Natural killer cell (primary cell): Measurements from ENCODE around the gene OR4D5. TPM values are rescaled to one million over a fixed set of nuclear protein-coding genes. Genes with fewer than 3 reads are reported as not detected.

ENCODE experiments used
- ATAC-seq, 3 donors: fragments of 150-1000 bp in 2 of 3; fragments of 200-7000 bp in 1 of 3; cut with Tn5 transposase; 1 replicate in 1 of 3; 2 replicates in 2 of 3; pipeline ENCODE4 v1.10.0; 2021; ENCODE audit warnings: mild to moderate bottlenecking in 2 of 3, moderate library complexity in 2 of 3
- DNase-seq, 2 donors: peaks; one replicate each; pipeline versions ENCODE4 v3.0.0 to v3.0.0-alpha.2; 2013 to 2021; ENCODE audit warnings: mixed read lengths in 1 of 2
- H3K27ac ChIP-seq: one replicate; pipeline ENCODE4 v1.5.1; 2013; ENCODE audit warnings: mild to moderate bottlenecking, low read length
- H3K27me3 ChIP-seq: one replicate; pipeline ENCODE4 v1.6.1; 2013; ENCODE audit warnings: low read length; ENCODE audit not compliant: control insufficient read depth, insufficient read depth
- H3K36me3 ChIP-seq: one replicate; pipeline ENCODE4 v1.6.1; 2013; ENCODE audit warnings: low read length; ENCODE audit not compliant: control insufficient read depth, insufficient read depth
- H3K4me1 ChIP-seq: one replicate; pipeline ENCODE4 v1.6.1; 2013; ENCODE audit warnings: low read length; ENCODE audit not compliant: control insufficient read depth, insufficient read depth
- H3K4me3 ChIP-seq: one replicate; pipeline ENCODE4 v1.5.1; 2013; ENCODE audit warnings: low read length
- H3K9me3 ChIP-seq: one replicate; pipeline ENCODE4 v1.6.1; 2013; ENCODE audit warnings: low read length; ENCODE audit not compliant: control insufficient read depth, insufficient read depth
- H3K27ac Mint-ChIP-seq, 2 donors: one replicate each; pipeline ENCODE4 v1.8.0; 2022; ENCODE audit warnings: mild to moderate bottlenecking in 2 of 2, mixed read lengths in 2 of 2, moderate library complexity in 1 of 2
- H3K27me3 Mint-ChIP-seq, 2 donors: one replicate each; pipeline ENCODE4 v1.8.0; 2022; ENCODE audit warnings: low read depth in 2 of 2, mixed read lengths in 2 of 2
- H3K36me3 Mint-ChIP-seq: one replicate; pipeline ENCODE4 v1.8.0; 2022; ENCODE audit warnings: mixed read lengths
- H3K4me1 Mint-ChIP-seq, 2 donors: one replicate each; pipeline ENCODE4 v1.8.0; 2022; ENCODE audit warnings: mixed read lengths in 2 of 2
- H3K4me3 Mint-ChIP-seq: one replicate; pipeline ENCODE4 v1.8.0; 2022; ENCODE audit warnings: mild to moderate bottlenecking, moderate library complexity, mixed read lengths
- H3K9me3 Mint-ChIP-seq, 2 donors: one replicate each; pipeline ENCODE4 v1.8.0; 2022; ENCODE audit warnings: mixed read lengths in 2 of 2
- WGBS: methylation state at CpG from one replicate; pipeline ENCODE4 v1.1.7; 2013; ENCODE audit warnings: missing lambda C conversion rate; ENCODE audit not compliant: insufficient coverage; 5-methylcytosine and 5-hydroxymethylcytosine counted together
- intact Hi-C: fragments of 100-400 bp; cut with micrococcal nuclease; formaldehyde crosslinking; loops from one replicate; pipeline ENCODE4 v1.14.2; 2022
- total RNA-seq, 4 donors: library from RNA; stranded (reverse); fragments of 120-200 nt in 1 of 4; gene quantifications; one replicate each; pipeline versions ENCODE4 v1.2.3 to v1.2.4, GENCODE V29; 2013 to 2022
- TF ChIP-seq, protein P1 (sequence below): fragments of 200-600 bp; IDR thresholded peaks from one replicate; pipeline ENCODE4 v1.8.0; 2022; ENCODE audit warnings: antibody characterized with exemption

Gene OR4D5
- not detected for total RNA-seq
- total RNA-seq (2013): not detected

DNA sequence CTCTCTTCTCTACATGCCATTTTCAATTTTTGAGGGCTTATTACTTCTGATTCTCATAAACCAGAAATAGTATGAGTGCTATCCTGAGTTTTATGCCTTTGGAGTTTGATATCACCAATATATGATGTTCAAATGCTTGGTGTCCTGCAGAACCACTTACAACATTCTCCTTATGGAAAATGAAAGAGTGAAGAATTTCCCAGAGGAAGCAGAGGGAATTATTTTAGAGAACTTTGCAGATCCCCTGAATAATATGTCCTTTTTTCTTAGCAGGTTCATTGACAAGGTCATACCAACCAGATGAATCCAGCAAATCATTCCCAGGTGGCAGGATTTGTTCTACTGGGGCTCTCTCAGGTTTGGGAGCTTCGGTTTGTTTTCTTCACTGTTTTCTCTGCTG is at the start of gene OR4D5:
OR4D5 (plus strand) TSS at position 301 of the 400 bp plus-strand sequence; CDS start at position 301, 0 bp downstream.
- H3K9me3 Mint-ChIP-seq: peaks cover 4 to 7% of the 10 kb centered on the region in 2 donors
- H3K4me1 Mint-ChIP-seq: no peaks in the 10 kb centered on the region
- Histone ChIP-seq H3K4me1 (no peaks in the 10 kb centered on the region), H3K27ac (no peak within 1 kb of the TSS), H3K36me3 (no peaks in the 10 kb centered on the region), H3K4me3 (no peak within 1 kb of the TSS), H3K9me3 (no peaks in the 10 kb centered on the region), H3K27me3 (no peaks in the 10 kb centered on the region)
- H3K36me3 Mint-ChIP-seq: no peaks in the 10 kb centered on the region
- ATAC-seq: no peak
- H3K27me3 Mint-ChIP-seq: peaks cover 0 to 3% of the 10 kb centered on the region in 2 donors
- no CpG with 5 or more reads among the region's 1 CpG for WGBS
- TF ChIP-seq, protein P1, sequence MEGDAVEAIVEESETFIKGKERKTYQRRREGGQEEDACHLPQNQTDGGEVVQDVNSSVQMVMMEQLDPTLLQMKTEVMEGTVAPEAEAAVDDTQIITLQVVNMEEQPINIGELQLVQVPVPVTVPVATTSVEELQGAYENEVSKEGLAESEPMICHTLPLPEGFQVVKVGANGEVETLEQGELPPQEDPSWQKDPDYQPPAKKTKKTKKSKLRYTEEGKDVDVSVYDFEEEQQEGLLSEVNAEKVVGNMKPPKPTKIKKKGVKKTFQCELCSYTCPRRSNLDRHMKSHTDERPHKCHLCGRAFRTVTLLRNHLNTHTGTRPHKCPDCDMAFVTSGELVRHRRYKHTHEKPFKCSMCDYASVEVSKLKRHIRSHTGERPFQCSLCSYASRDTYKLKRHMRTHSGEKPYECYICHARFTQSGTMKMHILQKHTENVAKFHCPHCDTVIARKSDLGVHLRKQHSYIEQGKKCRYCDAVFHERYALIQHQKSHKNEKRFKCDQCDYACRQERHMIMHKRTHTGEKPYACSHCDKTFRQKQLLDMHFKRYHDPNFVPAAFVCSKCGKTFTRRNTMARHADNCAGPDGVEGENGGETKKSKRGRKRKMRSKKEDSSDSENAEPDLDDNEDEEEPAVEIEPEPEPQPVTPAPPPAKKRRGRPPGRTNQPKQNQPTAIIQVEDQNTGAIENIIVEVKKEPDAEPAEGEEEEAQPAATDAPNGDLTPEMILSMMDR: no peak
- DNase-seq: no peak
- no peak within 1 kb of the TSS for H3K27ac Mint-ChIP-seq
- H3K4me3 Mint-ChIP-seq: no peak within 1 kb of the TSS
- intact Hi-C loops: no loop called here

DNA sequence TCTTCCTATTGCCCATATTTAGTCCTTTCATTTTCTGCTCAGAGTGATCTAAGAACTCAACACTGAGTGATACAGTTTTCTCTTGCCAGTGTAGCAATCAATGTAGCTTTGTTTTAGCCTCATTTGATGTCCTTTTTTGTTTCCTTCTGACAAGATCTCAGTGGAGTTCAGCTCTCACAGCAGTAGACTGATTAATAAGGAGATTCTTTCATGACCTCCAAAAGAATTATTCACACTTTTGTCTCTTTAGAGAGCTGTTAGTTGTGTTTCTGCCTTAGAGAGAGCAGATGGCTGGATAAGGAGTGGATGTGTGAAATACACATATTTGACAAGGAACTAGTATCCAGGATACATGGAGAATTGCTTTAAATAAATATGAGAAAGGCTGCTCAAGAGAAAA is 47.4 kb upstream of the OR4D5 start:
- H3K36me3 Mint-ChIP-seq: no peaks in the 10 kb centered on the region
- H3K9me3 ChIP-seq: no peaks in the 10 kb centered on the region
- H3K27ac Mint-ChIP-seq: no peak overlapping the region
- intact Hi-C loops: no loop called here
- H3K4me1 ChIP-seq: no peaks in the 10 kb centered on the region
- TF ChIP-seq, protein P1: no peak
- no peaks in the 10 kb centered on the region for H3K27me3 Mint-ChIP-seq
- no peak overlapping the region for H3K4me3 ChIP-seq
- H3K9me3 Mint-ChIP-seq: peaks cover 0 to 2% of the 10 kb centered on the region in 2 donors
- DNase-seq (no peak), ATAC-seq (no peak)
- no peak overlapping the region for H3K27ac ChIP-seq
- no peaks in the 10 kb centered on the region for H3K4me1 Mint-ChIP-seq
- peaks cover 2% of the 10 kb centered on the region for H3K27me3 ChIP-seq
- no peaks in the 10 kb centered on the region for H3K36me3 ChIP-seq
- no peak overlapping the region for H3K4me3 Mint-ChIP-seq

DNA sequence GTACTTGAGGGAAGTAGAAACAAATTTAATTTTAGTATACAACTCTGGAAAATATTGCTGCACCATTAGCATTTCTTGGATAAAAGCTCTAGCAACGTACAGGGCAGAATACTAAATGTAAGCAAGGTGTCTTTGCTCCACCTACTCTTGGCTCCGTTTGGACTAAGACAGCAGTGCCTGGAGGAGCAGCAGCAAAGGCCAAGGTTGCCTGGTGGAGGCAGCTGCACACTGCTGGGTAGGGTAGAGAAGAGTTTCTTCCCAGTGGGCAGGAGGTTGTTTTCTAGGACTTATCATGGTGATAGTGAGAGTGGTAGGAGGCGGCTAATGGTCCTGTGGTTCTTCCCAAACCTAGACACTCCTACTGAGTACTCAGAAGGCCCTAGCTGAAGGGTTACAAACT is 39.6 kb upstream of the OR4D5 start:
- TF ChIP-seq, protein P1: no peak
- no peak overlapping the region for H3K4me3 ChIP-seq
- Mint-ChIP-seq H3K27ac (no peak overlapping the region), H3K27me3 (peaks cover 0 to 5% of the 10 kb centered on the region in 2 donors), H3K4me1 (no peaks in the 10 kb centered on the region), H3K36me3 (no peaks in the 10 kb centered on the region), H3K4me3 (no peak overlapping the region), H3K9me3 (no peaks in the 10 kb centered on the region)
- H3K4me1 ChIP-seq: no peaks in the 10 kb centered on the region
- ATAC-seq (no peak), DNase-seq (no peak)
- no peak overlapping the region for H3K27ac ChIP-seq
- 82% methylated on average over 2 of the region's 3 CpGs for WGBS
- H3K36me3 ChIP-seq: no peaks in the 10 kb centered on the region
- H3K27me3 ChIP-seq: no peaks in the 10 kb centered on the region
- intact Hi-C loops: no loop called here
- no peaks in the 10 kb centered on the region for H3K9me3 ChIP-seq

- TF ChIP-seq, protein P1: no peak
- peaks cover 0 to 8% of the 10 kb centered on the region in 2 donors for H3K27me3 Mint-ChIP-seq
Observed at GRCh38 chr11:123901867-123902266, 37.5 kb upstream of the OR4D5 start, which contains the start of gene OR8D4. Gene OR8D4 (plus strand): TSS chr11:123902167. CDS start chr11:123906432, 4,265 bp downstream.

More at GRCh38 chr11:123901867-123902266, 37.5 kb upstream of the OR4D5 start, which contains the start of gene OR8D4:
- Mint-ChIP-seq H3K27ac (no peak within 1 kb of the TSS), H3K4me1 (no peaks in the 10 kb centered on the region), H3K9me3 (no peaks in the 10 kb centered on the region), H3K4me3 (no peak within 1 kb of the TSS), H3K36me3 (no peaks in the 10 kb centered on the region)
- H3K27ac ChIP-seq: no peak within 1 kb of the TSS
- intact Hi-C loops: no loop called here
- WGBS: 100% methylated on average over 1 of the region's 1 CpG
- ATAC-seq: no peak
- no peaks in the 10 kb centered on the region for H3K4me1 ChIP-seq
- H3K4me3 ChIP-seq: no peak within 1 kb of the TSS
- no peaks in the 10 kb centered on the region for H3K36me3 ChIP-seq
- H3K9me3 ChIP-seq: no peaks in the 10 kb centered on the region
- no peak for DNase-seq
- H3K27me3 ChIP-seq: no peaks in the 10 kb centered on the region
